ENCODE measurements around the gene HMGCL. TPM values are rescaled to one million over a fixed set of nuclear protein-coding genes. Genes with fewer than 3 reads are reported as not detected.
"Not testable (repeated sequence)": the region's sequence is repeated elsewhere in the genome, so short reads cannot be mapped to it uniquely, and the experiment has no call there.

HMGCL gene
- total RNA-seq (2014; rRNA removed; shearing (Covaris generic)): 41.8 and 43.2 TPM in 2 replicates

GRCh38 chr1:23825076-23825761 is at the start of gene HMGCL:
Gene HMGCL, minus strand, starts transcription at chr1:23825429. Its CDS starts 14 bp downstream, at chr1:23825415.
- peak; percentile 88 for DNase-seq (ENCODE audit: low read depth)

DNA sequence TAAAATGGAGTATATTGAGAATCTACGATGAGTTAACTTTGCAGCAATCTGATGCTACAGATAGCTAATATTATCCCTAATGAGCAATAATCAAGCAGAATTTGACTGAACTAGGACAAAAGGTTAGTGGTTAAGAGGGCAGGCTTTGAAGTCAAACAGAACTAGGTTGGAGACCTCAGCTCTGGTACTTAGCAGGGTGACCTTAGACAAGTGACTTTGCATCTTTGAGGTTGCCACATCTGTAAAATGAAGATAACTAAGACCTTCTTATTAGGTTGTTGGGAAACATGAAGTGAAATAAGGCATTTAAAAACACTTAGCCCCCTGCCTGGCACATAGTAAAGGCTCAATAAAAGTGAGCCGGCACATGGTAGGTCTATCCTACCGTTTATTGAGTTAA is 47.2 kb upstream of the HMGCL start:
- no peak for DNase-seq (ENCODE audit: low read depth)

GRCh38 chr1:23869051-23869450 is 43.8 kb upstream of the HMGCL start:
- DNase-seq (ENCODE audit: low read depth): no peak

DNA sequence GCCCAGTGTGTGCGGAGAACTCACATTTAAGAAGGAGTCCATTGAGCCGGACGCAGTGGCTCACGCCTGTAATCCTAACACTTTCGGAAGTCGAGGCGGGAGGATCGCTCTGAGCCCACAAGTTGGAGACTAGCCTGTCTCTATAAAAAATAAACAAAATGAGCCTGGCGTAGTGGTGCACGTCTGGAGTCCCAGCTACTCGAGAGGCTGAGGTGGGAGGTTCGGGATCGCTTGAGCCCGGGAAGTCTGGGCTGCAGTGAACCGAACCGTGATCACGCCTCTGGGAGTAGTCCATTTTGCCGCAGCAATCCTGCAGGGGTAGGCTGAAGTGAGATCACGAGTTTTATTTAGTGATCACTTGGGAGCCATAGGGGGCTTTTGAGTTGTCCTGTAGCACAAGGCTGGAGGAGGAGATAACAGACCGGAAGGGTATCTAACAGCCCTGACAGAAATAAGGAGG is 43.4 kb upstream of the HMGCL start:
- no peak for DNase-seq (ENCODE audit: low read depth)

DNA sequence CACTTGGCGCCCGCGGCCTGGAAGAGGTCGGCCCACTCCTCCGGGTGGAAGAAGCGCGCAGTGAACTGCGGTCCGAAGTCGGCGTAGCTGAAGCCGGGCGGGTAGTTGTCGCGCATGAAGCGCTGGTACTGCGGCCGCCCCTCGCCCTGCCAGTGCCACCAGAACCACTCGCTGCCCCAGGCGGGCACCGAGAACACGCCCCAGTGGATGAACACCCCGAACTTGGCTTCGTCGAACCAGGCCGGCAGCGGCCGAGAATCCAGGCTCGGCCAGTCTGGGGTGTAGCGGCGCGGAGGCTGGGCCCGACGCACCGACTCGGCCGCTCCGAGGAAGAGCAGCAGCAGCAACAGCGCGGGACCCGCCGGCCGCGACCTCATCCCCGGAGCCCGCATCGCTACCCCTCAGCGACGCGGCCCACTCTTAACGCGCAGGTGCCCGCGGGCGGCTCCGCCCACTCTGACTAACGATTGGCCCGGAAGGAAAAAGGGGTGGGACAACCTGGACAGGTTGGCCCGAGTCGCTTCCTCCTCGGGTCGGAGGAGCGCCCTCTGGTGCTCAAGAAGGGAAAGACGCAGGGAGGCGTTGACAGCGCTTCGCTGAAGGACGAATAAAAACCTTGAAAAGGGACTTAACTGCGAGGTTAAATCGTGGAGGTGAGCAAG is 42.8 kb upstream of the HMGCL start, which contains the start of gene FUCA1:
Gene FUCA1, minus strand, starts transcription at position 396 of the 662 bp plus-strand sequence. Its CDS starts 4 bp downstream, at position 392.
- DNase-seq (ENCODE audit: low read depth): peak; percentile 91

DNA sequence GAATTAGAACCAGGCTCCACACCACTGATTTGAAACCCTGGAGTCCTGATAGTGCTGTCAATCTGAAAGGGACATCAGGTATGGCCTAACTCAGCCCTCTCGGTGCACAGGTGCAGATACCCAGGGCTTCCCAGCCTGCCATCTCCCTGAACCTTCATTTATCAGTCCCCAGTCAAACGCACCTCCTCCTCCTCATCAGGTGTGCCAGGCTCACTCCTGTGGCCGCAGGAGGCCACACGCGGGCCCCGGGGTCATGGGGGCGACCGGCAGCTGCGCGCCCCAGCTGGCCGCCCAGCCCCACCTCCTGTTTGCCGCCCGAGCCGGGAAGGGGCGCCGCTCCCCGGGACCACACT is 42.3 kb upstream of the HMGCL start:
- no peak for DNase-seq (ENCODE audit: low read depth)

GRCh38 chr1:23865543-23865930 is 40.3 kb upstream of the HMGCL start:
- DNase-seq (ENCODE audit: low read depth): peak; percentile 100

GRCh38 chr1:23864801-23865542 is 39.7 kb upstream of the HMGCL start:
- peak; percentile 67 for DNase-seq (ENCODE audit: low read depth)

DNA sequence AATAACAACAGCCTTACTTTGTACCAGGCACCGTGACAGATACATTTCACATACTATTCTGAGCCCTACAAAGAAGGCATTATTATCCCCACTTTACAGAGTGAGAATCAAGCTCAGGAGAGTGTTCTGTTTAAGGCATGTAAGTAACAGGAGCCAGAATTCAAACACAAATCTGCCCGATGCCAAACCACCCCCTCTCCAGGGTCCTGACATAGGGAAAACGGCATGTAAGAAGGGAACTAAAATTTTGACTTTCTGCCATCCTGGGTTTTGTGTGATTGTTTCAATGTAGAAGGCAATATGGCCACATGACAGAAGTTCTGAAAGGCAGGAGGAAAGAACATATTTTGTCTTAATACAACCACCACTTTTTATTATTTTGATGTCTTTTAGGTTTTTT is 37.4 kb upstream of the HMGCL start:
- DNase-seq (ENCODE audit: low read depth): no peak

DNA sequence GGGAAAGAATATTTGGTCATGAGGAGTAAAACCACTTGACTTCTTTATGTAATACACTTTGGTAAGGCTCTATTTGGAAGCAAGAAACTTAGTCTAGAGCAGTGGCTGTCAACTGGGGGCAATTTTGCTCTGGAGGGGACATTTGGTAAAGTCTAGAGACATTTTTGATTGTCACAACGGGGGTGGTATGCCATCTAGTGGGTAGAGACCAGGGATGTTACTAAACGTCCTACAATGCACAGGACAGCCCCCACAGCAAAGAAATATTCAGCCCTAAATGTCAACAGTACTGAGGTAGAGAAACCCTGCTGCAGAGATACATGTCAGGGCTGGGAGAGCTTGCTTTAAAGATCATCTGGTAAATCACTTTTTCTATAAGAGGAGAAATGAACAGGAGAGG is 29.3 kb upstream of the HMGCL start:
- DNase-seq (ENCODE audit: low read depth): no peak

GRCh38 chr1:23853124-23853523 is 27.9 kb upstream of the HMGCL start:
- DNase-seq (ENCODE audit: low read depth): not testable (repeated sequence)

GRCh38 chr1:23851406-23851805 is 26.2 kb upstream of the HMGCL start:
- not testable (repeated sequence) for DNase-seq (ENCODE audit: low read depth)

GRCh38 chr1:23848673-23849616 is 23.7 kb upstream of the HMGCL start:
- no peak for DNase-seq (ENCODE audit: low read depth)

GRCh38 chr1:23847482-23848095 is 22.4 kb upstream of the HMGCL start:
- not testable (repeated sequence) for DNase-seq (ENCODE audit: low read depth)

DNA sequence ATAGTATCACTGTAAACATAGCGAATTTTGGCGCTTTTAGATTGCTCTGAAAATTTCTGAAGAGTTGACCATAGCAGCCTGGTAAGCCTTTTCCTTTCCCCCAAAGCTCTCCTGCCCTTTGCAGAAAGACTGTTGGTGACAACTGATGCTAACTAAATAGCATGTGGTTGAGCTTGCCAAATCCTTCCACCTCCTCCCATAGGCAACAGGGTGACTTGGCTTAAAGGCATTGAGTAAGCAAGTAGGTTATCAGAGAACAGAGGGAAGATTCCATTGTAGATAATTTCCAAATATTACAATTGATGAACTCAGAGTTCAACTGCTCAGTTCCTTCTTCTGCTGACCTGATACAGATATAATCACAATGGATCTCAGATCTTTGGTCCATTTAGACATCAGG is 19.9 kb upstream of the HMGCL start:
- DNase-seq (ENCODE audit: low read depth): no peak

GRCh38 chr1:23843644-23844043 is 18.4 kb upstream of the HMGCL start:
- no peak for DNase-seq (ENCODE audit: low read depth)

DNA sequence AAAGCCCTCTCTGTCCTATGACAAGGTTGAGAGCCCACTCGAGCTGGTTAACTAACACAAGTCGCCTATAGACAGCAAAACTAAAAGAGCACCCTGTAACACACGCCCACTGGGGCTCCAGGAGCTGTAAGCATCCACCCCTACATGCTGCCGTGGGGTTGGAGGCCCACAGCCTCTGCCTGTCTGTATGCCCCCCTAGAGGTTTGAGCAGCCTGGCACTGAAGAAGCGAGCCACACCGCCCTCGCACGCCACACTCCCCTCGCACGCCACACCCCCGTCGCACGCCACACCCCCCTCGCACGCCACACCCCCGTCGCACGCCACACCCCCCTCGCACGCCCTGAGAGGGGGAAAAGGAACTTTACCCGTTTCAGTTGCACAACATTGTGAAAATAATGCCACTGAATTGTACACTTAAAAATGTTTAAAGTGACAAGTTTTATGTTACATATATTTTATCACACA is 13.2 kb upstream of the HMGCL start:
- peak; percentile 49 for DNase-seq (ENCODE audit: low read depth)

DNA sequence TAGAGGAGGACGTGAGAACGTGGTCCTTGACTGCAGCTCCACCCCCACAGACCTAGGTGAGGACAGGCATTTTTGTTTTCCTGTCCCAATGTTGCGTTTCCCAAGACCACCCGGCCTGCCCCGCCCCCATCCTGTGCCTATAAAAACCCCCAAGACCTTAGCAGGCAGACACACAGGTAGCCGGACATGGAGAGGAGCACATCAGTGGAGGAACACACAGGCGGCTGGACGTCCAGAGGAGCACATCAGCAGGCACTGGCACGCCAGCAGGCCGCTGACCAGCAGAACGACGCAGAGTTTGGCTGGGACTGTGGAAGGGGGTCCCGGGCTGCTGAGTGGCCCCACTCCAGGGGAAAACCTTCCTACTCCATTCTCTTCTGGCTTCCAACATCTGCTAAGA is 12.7 kb upstream of the HMGCL start:
- DNase-seq (ENCODE audit: low read depth): no peak

- DNase-seq (ENCODE audit: low read depth): no peak
Observed at GRCh38 chr1:23836037-23836436, 10.8 kb upstream of the HMGCL start.

- not testable (repeated sequence) for DNase-seq (ENCODE audit: low read depth)
Observed at GRCh38 chr1:23834156-23834555, 8.9 kb upstream of the HMGCL start.

DNA sequence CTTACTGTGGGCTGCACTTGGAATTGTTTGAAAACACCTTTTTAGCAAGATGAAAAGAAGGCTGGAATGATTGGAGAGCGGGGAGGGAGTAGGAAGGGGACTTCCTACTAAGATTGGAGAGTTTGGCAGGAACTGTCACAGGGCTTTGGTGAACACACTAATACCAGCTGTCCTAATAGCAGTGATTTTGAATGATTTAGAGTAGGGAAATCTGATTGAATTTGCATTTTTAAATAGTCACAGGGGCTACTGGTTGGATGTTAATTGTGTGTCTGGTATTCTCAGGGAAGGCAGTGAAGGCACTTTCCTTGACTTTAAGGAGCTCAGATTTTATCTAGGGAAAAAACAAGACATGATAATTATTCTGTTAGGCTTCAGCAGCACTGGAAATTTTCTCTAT is 2.5 kb upstream of the HMGCL start:
- no peak for DNase-seq (ENCODE audit: low read depth)

All from M059J (cell line).